HCT116 (cell line): ENCODE measurements around the gene MGAM2. TPM values are rescaled to one million over a fixed set of nuclear protein-coding genes. Genes with fewer than 3 reads are reported as not detected.

ENCODE experiments used
- ATAC-seq: fragments of 200-7000 bp; cut with Tn5 transposase; 2 replicates; pipeline ENCODE4 v1.9.1; 2020; ENCODE audit warnings: mild to moderate bottlenecking, moderate library complexity
- BruUV-seq: library from RNA; stranded (reverse); fragments of 400-500 nt; replicated peaks from 2 replicates; lab custom pipeline; 2021; lab: Mats Ljungman, UMichigan
- CTCF ChIA-PET: fragments of 300-600 bp; sonication (Branson Sonifier 250); formaldehyde crosslinking; loops from one replicate; lab custom pipeline; 2021; ENCODE audit warnings: antibody characterized with exemption; lab: Charles Lee
- POLR2A ChIA-PET: fragments of 300-600, 350-600 bp; sonication (Branson Sonifier 250); formaldehyde crosslinking; loops from one replicate; lab custom pipeline; 2021; ENCODE audit warnings: antibody characterized with exemption; lab: Charles Lee
- RAD21 ChIA-PET, 2 experiments: fragments of 300-600 bp; sonication (Branson Sonifier 250); formaldehyde crosslinking; loops; one replicate each; lab custom pipeline; 2023; ENCODE audit warnings: low total read pairs in 2 of 2; ENCODE audit not compliant: uncharacterized antibody in 2 of 2, unreplicated experiment in 2 of 2, low non-redundant PET in 1 of 2; lab: Charles Lee
- DNase-seq: peaks from one replicate; pipeline ENCODE4 v3.0.0-alpha.2; 2010; ENCODE audit warnings: low read depth, low spot score
- H2AFZ ChIP-seq: fragments of 200-600 bp; shearing (Covaris generic), sonication (generic); 2 replicates; pipeline ENCODE4 v1.6.1; 2017; ENCODE audit warnings: low read depth, mixed run types, mixed read lengths, antibody characterized with exemption, low read length; ENCODE audit not compliant: poor library complexity, severe bottlenecking
- H3K27ac ChIP-seq: 2 replicates; pipeline ENCODE4 v1.5.1; 2012; ENCODE audit warnings: low read depth, low read length
- H3K27me3 ChIP-seq: fragments of 200-600 bp; sonication (generic); 2 replicates; pipeline ENCODE4 v1.6.1; 2016; ENCODE audit warnings: mixed run types, low read length, mixed read lengths; ENCODE audit not compliant: insufficient read depth
- H3K36me3 ChIP-seq, 2 experiments: fragments of 200-500 bp in 1 of 2; fragments of 200-600 bp in 1 of 2; sonication (Bioruptor generic) in 1 of 2; sonication (generic) in 1 of 2; 2 replicates each; pipeline versions ENCODE4 v1.5.1 to v1.6.1; 2014 to 2016; ENCODE audit warnings: low read length in 2 of 2, inconsistent platforms in 1 of 2, mixed read lengths in 1 of 2, mixed run types in 1 of 2; ENCODE audit not compliant: insufficient read depth in 2 of 2, control insufficient read depth in 1 of 2
- H3K4me1 ChIP-seq, 2 experiments: fragments of 200-600 bp in 1 of 2; sonication (generic) in 1 of 2; 2 replicates each; pipeline versions ENCODE4 v1.5.1 to v1.6.1; 2012 to 2017; ENCODE audit warnings: low read length in 2 of 2, inconsistent platforms in 1 of 2, mild to moderate bottlenecking in 1 of 2, mixed read lengths in 1 of 2, mixed run types in 1 of 2, moderate library complexity in 1 of 2; ENCODE audit not compliant: insufficient read depth in 2 of 2, control insufficient read depth in 1 of 2
- H3K4me2 ChIP-seq: fragments of 200-600 bp; sonication (generic); 2 replicates; pipeline ENCODE4 v1.6.1; 2017; ENCODE audit warnings: mixed run types, low read length, mixed read lengths
- H3K4me3 ChIP-seq, 2 experiments: fragments of 200-600 bp in 1 of 2; sonication (generic) in 1 of 2; replicated peaks in 1 of 2; 2 replicates each; pipeline ENCODE4 v1.5.1; 2011 to 2016; ENCODE audit warnings: low read length in 2 of 2, control low read depth in 1 of 2, low read depth in 1 of 2, mild to moderate bottlenecking in 1 of 2, mixed read lengths in 1 of 2, mixed run types in 1 of 2
- H3K79me2 ChIP-seq: fragments of 200-600 bp; sonication (generic); 2 replicates; pipeline ENCODE4 v1.6.1; 2017; ENCODE audit warnings: mild to moderate bottlenecking, mixed run types, low read length, moderate library complexity, mixed read lengths; ENCODE audit not compliant: insufficient read depth
- H3K9ac ChIP-seq: fragments of 200-600 bp; sonication (generic); 2 replicates; pipeline ENCODE4 v1.6.1; 2016; ENCODE audit warnings: low read length, mixed read lengths
- H3K9me2 ChIP-seq: fragments of 200-600 bp; sonication (generic), shearing (Covaris generic); 2 replicates; pipeline ENCODE4 v1.6.1; 2017; ENCODE audit warnings: mixed run types, mild to moderate bottlenecking, moderate library complexity; ENCODE audit not compliant: insufficient read depth
- H3K9me3 ChIP-seq, 2 experiments: fragments of 200-500 bp in 1 of 2; fragments of 200-600 bp in 1 of 2; sonication (Bioruptor generic) in 1 of 2; sonication (generic) in 1 of 2; 2 replicates each; pipeline ENCODE4 v1.6.1; 2014 to 2017; ENCODE audit warnings: low read length in 2 of 2, mixed read lengths in 2 of 2, inconsistent platforms in 1 of 2, low read depth in 1 of 2, mild to moderate bottlenecking in 1 of 2, mixed run types in 1 of 2, moderate library complexity in 1 of 2; ENCODE audit not compliant: control insufficient read depth in 1 of 2, insufficient read depth in 1 of 2
- H4K20me1 ChIP-seq: fragments of 200-600 bp; sonication (generic), shearing (Covaris generic); 2 replicates; pipeline ENCODE4 v1.6.1; 2017; ENCODE audit warnings: mixed run types, mild to moderate bottlenecking, moderate library complexity; ENCODE audit not compliant: insufficient read depth
- CBX3 ChIP-seq: IDR thresholded peaks from 2 replicates; pipeline ENCODE4 v1.6.1; 2012; ENCODE audit warnings: low read depth
- CEBPB ChIP-seq: IDR thresholded peaks from 2 replicates; pipeline ENCODE4 v1.6.1; 2012; ENCODE audit warnings: low read depth
- CTCF ChIP-seq, 3 experiments: fragments of 200-600 bp in 1 of 3; sonication (generic) in 1 of 3; IDR thresholded peaks in 2 of 3; conservative IDR thresholded peaks in 1 of 3; 2 replicates each; pipeline ENCODE4 v1.5.1; 2012 to 2017; ENCODE audit warnings: low read depth in 2 of 3, low read length in 2 of 3, antibody characterized with exemption in 1 of 3, borderline replicate concordance in 1 of 3, control low read depth in 1 of 3, mild to moderate bottlenecking in 1 of 3, mixed read lengths in 1 of 3, mixed run types in 1 of 3, moderate library complexity in 1 of 3; ENCODE audit not compliant: insufficient read depth in 1 of 3
- EGR1 ChIP-seq: IDR thresholded peaks from 2 replicates; pipeline ENCODE4 v1.6.1; 2012; ENCODE audit warnings: low read depth
- ELF1 ChIP-seq: IDR thresholded peaks from 2 replicates; pipeline ENCODE4 v1.6.1; 2012; ENCODE audit warnings: low read depth, borderline replicate concordance
- FOSL1 ChIP-seq: IDR thresholded peaks from 2 replicates; pipeline ENCODE4 v1.6.1; 2012; ENCODE audit warnings: low read depth
- RAD21 ChIP-seq: IDR thresholded peaks from 2 replicates; pipeline ENCODE4 v1.6.1; 2012; ENCODE audit warnings: low read depth, mild to moderate bottlenecking
- SP1 ChIP-seq: IDR thresholded peaks from 2 replicates; pipeline ENCODE4 v1.6.1; 2012; ENCODE audit warnings: low read depth
- SRF ChIP-seq: IDR thresholded peaks from 2 replicates; pipeline ENCODE4 v1.6.1; 2012; ENCODE audit warnings: low read depth
- ZBTB33 ChIP-seq: IDR thresholded peaks from 2 replicates; pipeline ENCODE4 v1.6.1; 2011; ENCODE audit warnings: mild to moderate bottlenecking, low read length, moderate library complexity; ENCODE audit not compliant: insufficient replicate concordance; ENCODE audit errors: extremely low read depth
- ZFX ChIP-seq: fragments of 450-650 bp; IDR thresholded peaks from 2 replicates; pipeline ENCODE4 v1.6.1; 2017
- ZNF274 ChIP-seq: fragments of 200-500 bp; sonication (Bioruptor generic); IDR thresholded peaks from 2 replicates; pipeline ENCODE4 v1.6.1; 2014; ENCODE audit warnings: mild to moderate bottlenecking, low read depth, low read length, inconsistent platforms
- intact Hi-C: fragments of 100-400 bp; cut with micrococcal nuclease; formaldehyde crosslinking; loops from 2 replicates; pipeline ENCODE4 v1.10.0; 2022
- total RNA-seq: library from RNA; stranded (reverse); gene quantifications from one replicate; pipeline ENCODE4 v1.2.1, GENCODE V29; 2021; ENCODE audit not compliant: unreplicated experiment

MGAM2 gene
- total RNA-seq, 1 experiment from 2014 or later, result 0.05 TPM

DNA sequence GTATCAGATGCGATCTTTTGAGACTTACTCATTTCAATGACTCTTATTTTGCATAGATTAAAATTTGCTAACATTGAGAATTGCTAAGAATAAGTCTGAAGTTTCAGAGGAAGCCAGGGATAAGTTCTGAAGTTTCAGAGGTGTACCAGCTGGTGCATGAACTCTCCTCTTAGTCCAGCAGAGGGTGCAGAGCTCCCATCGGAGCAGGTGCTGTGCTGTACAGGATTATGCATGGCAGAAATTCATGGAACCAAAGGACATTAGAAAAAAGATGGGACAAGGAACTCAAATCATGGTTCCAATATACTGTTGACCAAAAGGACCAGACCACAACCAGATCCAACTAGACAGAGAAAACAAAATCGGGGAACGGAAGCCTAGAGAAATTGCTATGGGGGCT is 41.9 kb downstream of the MGAM2 start:
- Histone ChIP-seq H2AFZ (no peak overlapping the region), H3K27ac (no peak overlapping the region), H4K20me1 (no peaks in the 10 kb centered on the region), H3K79me2 (no peaks in the 10 kb centered on the region), H3K9ac (no peak overlapping the region), H3K9me2 (no peaks in the 10 kb centered on the region), H3K4me3 (no peak overlapping the region), H3K36me3 (no peaks in the 10 kb centered on the region), H3K27me3 (no peaks in the 10 kb centered on the region), H3K4me1 (no peaks in the 10 kb centered on the region), H3K9me3 (no peaks in the 10 kb centered on the region), H3K4me2 (no peak overlapping the region)
- BruUV-seq, result no TSS peak
- POLR2A ChIA-PET, result no interaction called here
- CTCF ChIA-PET, result interaction anchor here (1.3 to 2.8 kb wide), 3 partner anchors 13 to 178 kb away, joined by 4 to 10 read pairs (median 7); no protein-coding TSS in a partner anchor
- TF ChIP-seq RAD21 (peak; percentile 52), EGR1 (no peak), CTCF (IDR thresholded peaks at IDR 0.05 in 2 of 3, conservative IDR thresholded peaks at IDR 0.05 in 1 of 3; ENCODE audit: borderline replicate concordance in 1 of 3, insufficient read depth in 1 of 3, low read depth in 2 of 3, low read length in 2 of 3) (peak; percentile 20 to 54 (median 53); a peak in 5 of 6 replicates), ELF1 (no peak), SP1 (no peak)
- intact Hi-C loops, result no loop called here
- DNase-seq (no peak), ATAC-seq (peak; percentile 78)
- RAD21 ChIA-PET, result no interaction called here

DNA sequence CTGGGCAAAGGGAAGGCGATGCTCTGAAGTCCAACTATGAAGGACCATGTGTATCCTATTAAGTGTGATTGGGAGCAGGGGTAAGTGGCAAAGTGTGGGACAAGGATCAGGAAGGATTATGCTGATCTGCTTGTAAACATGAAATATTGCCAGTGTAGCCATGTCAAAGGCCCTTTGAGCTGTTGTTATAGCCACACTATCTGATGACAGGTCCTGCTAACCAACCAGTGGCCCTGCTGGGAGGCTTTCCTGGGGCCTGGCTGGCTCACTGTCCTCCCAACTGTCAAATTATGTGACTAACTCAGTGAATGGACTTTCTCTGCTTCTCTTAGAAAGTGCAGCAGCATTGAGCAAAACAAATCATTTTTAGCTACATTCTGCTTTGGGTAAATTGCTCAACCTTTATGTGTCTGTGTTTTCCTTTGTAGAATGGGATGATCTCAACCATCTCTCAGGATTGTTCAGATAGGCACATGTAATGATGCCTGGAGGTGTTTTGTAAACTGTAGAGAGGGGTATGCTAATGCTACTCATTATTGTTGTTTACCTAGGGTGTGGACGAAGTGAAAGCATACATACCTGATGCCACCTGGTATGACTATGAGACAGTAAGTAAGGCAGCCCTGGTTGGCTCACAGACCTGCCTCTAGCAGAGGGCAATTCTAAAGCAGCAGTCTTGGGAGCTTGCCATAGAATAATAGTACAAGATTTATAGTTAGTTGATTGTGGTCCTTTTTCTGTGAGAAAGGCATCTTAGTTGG is 47.4 kb downstream of the MGAM2 start:
- Histone ChIP-seq H3K27ac (no peak overlapping the region), H3K79me2 (no peaks in the 10 kb centered on the region), H3K4me2 (no peak overlapping the region), H3K9me3 (no peaks in the 10 kb centered on the region), H3K9ac (no peak overlapping the region), H3K27me3 (no peaks in the 10 kb centered on the region; the same call in 1 of the 2 replicates), H3K4me3 (no peak overlapping the region), H3K36me3 (no peaks in the 10 kb centered on the region), H3K9me2 (no peaks in the 10 kb centered on the region), H4K20me1 (no peaks in the 10 kb centered on the region), H2AFZ (no peak overlapping the region), H3K4me1 (no peaks in the 10 kb centered on the region)
- no peak for ATAC-seq
- TF ChIP-seq CEBPB, result no peak
- TF ChIP-seq SRF, result no peak
- TF ChIP-seq FOSL1, result no peak
- no peak for TF ChIP-seq ZFX
- no peak for TF ChIP-seq ELF1
- TF ChIP-seq CBX3, result no peak
- TF ChIP-seq CTCF (IDR thresholded peaks at IDR 0.05 in 2 of 3, conservative IDR thresholded peaks at IDR 0.05 in 1 of 3; ENCODE audit: borderline replicate concordance in 1 of 3, insufficient read depth in 1 of 3, low read depth in 2 of 3, low read length in 2 of 3), result no peak
- TF ChIP-seq SP1, result no peak
- TF ChIP-seq ZBTB33, result no peak
- no peak for TF ChIP-seq ZNF274
- intact Hi-C loops, result no loop called here
- POLR2A ChIA-PET, result no interaction called here
- DNase-seq, result no peak
- RAD21 ChIA-PET, result no interaction called here
- no TSS peak for BruUV-seq
- CTCF ChIA-PET, result no interaction called here
